Peyer's patch (tissue), 4 donors: Measurements from ENCODE around the gene NRXN3.

ENCODE experiments used
- POLR2A ChIP-seq, 2 donors: fragments of 450-650 bp; IDR thresholded peaks; one replicate each; pipeline ENCODE4 v1.5.1; 2017; ENCODE audit warnings: antibody characterized with exemption in 2 of 2, mild to moderate bottlenecking in 2 of 2, moderate library complexity in 2 of 2
- TF ChIP-seq, protein P1 (sequence below), 6 experiments: fragments of 450-650 bp in 4 of 6; fragments of 200-600 bp in 2 of 6; sonication (generic) in 1 of 6; IDR thresholded peaks; one replicate each; pipeline ENCODE4 v1.5.1; 2017 to 2019; ENCODE audit warnings: antibody characterized with exemption in 6 of 6, mild to moderate bottlenecking in 3 of 6, moderate library complexity in 1 of 6

DNA sequence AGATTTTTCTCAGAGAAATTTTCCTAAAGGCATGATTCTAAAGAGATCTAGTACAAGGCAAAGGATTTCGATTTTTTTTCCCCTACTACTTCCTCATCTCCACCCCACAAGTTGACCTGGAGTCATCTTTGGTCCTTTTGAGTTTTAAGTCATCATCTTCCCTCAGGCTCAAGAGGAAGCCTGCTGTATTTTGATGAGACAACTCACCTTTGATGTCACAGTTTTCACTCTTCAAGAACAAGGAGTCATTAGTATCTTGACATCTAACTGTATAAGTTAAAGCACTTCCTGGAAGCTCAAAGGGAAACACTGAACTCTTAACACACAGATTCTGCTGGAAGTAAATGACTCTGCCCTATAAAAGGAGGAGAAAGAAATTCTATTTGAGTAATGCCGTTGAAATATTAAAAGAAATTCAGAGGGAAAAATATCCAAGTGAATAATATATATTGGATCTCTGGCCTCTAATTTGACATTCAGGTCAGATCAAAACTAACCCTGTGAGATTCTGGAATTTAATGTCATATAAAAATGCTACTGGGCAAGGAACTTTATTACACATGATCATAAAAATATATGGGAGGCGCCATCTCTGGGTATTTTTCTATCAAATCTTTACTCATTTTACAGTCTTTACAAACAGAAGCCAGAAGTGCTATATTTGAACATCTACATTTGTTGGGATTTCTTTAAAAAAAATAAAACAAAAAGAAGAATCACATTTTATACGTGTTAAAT is 435.0 kb downstream of the NRXN3 start:
- TF ChIP-seq, protein P1, sequence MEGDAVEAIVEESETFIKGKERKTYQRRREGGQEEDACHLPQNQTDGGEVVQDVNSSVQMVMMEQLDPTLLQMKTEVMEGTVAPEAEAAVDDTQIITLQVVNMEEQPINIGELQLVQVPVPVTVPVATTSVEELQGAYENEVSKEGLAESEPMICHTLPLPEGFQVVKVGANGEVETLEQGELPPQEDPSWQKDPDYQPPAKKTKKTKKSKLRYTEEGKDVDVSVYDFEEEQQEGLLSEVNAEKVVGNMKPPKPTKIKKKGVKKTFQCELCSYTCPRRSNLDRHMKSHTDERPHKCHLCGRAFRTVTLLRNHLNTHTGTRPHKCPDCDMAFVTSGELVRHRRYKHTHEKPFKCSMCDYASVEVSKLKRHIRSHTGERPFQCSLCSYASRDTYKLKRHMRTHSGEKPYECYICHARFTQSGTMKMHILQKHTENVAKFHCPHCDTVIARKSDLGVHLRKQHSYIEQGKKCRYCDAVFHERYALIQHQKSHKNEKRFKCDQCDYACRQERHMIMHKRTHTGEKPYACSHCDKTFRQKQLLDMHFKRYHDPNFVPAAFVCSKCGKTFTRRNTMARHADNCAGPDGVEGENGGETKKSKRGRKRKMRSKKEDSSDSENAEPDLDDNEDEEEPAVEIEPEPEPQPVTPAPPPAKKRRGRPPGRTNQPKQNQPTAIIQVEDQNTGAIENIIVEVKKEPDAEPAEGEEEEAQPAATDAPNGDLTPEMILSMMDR (IDR thresholded peaks at IDR 0.05), result no peak
- TF ChIP-seq POLR2A (IDR thresholded peaks at IDR 0.05), result no peak
